Left forelimb (tissue), 1 donor: ENCODE data around the gene CDC42EP2.

Source experiments
- DNase-seq: peaks from one replicate; pipeline ENCODE4 v3.0.0-alpha.2; 2018; ENCODE audit warnings: low spot score

The CDC42EP2 gene

DNA sequence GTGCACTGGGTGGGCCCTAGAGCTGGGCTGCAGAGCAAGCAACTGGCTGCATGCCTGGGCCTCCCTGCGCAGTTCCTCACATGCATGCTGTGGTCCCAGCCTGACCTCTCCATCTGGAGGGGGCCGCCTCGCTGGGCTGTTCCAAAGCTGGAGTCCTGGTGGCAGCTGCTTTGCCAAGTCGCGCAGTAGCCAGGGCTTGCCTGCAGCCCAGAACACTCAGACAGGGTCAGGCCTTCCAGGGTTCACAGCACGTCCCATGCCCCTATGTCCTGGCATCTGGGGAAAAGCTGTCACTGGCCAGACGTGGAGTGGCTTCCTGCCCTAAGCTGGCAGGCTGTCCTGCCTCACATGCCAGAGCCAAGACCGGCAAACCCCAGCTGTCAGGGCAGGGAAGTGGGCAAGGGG lies 16.5 kb upstream of the CDC42EP2 start:
- peak; percentile 89 for DNase-seq

DNA sequence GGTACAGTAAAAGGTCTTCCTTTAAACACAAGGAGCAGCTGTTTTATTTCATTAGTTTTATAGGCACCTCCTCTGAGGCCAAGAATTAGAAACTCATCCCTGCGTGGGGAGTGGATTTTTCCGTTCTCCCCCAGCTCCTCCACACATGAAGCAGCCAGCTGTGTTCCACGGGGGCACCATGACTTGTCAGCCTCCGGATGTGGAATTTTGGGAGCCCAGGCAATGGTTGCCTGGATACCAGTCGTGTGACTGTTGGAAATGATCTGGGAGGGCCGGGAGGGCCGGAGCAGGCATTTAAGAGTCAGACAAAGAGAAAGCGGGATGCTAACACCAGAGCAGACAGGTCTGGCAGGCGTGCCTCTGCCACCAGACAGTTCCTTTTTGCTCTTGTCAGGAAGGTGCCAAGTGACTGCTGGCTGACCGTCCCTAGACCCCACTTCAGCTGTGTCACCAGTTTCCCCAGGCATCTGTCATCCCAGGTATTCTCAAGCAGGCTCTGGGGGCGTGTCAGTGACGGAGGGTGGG lies 15.9 kb upstream of the CDC42EP2 start:
- DNase-seq, result no peak

DNA sequence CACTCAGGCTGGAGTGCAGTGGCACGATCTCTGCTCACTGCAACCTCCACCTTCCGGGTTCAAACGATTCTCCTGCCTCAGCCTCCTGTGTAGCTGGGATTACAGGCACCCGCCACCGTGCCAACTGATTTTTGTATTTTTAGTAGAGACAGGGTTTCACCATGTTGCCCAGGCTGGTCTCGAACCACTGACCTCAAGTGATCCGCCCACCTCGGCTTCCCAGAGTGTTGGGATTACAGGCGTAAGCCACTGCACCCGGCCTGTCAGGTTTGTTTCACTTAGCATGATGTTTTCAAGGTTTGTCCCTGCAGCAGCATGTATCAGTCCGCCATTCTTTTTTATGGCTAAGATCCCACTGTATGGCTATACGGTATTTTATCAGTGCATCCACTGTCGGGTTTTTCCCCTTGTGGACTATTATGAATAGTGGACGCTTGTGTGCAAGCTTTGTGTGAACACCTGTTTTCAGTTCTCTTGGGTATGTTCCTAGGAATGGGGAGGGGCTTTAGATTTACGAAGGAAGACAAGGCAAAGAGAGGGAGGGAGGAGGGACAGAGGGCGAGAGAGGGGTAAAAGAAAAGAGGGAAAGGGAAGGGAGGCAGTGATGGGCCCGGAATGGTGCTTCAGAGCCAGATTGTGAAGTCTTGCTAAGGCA lies 13.9 kb upstream of the CDC42EP2 start:
- DNase-seq, result no peak

DNA sequence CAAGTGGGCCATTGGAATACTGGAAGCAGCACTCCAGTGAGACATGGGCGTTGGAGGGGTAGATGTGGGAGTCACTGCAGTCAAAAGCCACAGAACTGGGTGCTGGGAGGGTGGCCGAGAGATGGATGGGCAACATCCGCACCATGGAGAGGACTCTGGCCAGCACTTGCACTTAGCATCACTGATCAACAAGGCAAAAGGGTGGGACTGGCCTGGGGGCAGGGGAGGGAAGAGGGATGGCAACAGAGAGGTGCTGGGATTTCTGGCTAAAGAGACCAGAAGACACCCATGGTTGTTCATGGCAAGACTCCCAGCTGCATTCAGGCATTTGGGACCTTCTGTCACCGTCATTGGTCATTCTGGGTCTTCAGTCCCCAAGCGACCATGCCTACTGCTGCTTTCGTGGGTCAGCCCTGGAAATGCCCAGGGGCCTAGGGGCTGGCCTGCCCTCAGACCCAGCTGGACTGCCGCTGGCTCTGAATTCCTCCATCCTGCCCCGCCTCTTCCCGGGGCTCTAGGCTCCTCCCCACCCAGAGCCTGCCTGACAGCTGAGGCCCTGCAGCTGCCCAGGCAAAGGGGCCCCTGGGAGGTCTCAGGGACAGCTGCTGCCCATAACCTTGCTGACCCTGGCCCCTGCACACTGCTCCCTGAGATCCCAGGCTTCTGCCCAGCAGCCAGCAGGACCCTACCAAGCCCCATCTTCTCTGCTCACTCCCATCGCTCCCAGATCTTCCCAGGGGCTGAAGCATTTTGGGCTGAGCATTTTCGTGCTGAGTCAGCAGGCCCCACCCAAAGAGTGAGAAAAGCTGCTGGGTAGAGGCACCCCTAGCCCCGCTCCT lies 13.0 kb upstream of the CDC42EP2 start:
- DNase-seq, result no peak

DNA sequence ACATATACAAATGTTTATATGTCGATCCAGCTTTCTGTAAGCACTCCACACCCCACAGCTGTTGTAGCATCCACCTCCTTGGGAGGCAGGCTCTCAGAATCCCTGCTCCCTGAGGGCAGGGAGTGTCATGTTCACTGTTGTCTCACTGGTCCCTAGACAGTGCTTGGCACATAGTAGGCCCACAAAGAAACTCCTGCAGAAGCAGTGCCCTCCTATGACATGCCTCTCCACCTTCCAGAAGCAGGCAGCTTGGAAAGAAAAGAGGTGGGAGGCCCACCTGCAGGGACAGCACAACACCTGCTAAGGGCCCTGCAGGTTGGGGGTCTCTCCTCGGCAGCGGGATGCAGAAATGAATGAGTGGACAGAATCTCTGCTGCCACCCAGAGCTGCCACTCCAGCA lies 11.1 kb upstream of the CDC42EP2 start:
- no peak for DNase-seq

DNA sequence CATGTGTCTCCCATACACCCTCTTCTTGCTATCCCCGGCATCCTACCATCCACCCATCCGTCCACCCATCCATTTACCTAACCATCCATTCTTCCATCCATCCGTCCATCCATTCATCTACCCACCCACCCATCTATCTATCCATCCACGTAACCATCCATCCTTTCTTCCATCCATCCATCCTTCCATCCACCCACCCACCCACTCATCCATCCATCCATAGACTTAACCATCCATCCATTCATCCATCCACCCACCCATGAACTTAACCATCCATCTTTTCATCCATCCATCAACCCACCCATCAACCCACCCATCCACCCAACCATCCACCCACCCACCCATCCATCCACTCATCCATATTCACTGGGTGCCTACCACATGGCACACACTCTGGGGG lies 10.6 kb upstream of the CDC42EP2 start:
- no peak for DNase-seq

DNA sequence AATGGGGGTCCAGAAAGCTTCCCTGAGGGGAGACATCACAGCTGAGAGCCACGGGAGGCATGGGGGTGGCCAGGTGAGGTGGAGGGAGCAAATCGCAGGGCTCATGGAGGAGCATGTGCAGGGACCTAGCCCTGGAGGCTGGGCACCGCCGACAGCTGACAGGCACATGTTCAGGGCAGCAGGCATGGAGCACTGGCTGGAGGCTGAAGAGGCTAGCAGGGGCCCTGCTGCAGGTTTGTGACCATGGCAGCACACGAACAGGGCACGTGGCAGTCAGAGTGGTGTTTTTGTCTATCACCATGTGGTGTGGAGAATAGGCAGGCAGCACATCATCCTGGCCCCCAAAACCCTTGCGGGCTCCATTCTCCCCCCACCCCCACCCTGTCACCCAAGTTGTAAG lies 10.1 kb upstream of the CDC42EP2 start:
- DNase-seq, result no peak

DNA sequence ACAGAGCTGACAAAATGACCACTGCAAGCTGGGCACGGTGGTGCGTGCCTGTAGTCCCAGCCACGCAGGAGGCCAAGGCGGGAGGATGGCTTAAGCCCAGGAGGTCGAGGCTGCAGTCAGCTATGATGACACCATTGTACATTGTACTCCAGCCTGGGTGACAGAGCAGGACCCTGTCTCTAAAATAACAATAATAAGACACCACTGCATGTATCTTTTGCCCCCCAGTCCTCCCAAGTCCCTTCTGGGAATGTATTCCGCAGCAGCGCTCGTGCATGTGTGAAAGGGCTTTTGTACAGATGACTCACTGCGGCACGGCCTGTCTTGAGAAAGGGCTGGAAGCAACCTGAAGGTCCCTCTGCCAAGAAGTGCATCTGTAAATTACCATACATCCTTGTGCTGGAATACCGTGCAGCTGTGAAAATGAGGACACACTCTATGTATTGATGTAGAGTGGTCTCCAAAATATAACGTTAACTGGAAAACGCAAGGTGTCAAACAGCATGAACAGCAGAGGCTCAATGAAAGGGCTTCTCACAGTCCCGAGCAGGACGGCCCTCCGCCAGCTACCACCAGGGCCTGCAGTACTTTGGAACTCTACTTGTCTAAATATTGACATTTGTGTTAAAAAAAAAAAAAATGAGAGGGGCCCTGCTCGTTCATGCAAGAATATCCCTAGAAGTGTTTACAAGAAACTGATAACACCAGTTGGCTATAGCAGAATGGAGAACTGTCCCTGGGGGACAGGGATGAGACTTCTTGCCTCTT lies 9.0 kb upstream of the CDC42EP2 start:
- no peak for DNase-seq

DNA sequence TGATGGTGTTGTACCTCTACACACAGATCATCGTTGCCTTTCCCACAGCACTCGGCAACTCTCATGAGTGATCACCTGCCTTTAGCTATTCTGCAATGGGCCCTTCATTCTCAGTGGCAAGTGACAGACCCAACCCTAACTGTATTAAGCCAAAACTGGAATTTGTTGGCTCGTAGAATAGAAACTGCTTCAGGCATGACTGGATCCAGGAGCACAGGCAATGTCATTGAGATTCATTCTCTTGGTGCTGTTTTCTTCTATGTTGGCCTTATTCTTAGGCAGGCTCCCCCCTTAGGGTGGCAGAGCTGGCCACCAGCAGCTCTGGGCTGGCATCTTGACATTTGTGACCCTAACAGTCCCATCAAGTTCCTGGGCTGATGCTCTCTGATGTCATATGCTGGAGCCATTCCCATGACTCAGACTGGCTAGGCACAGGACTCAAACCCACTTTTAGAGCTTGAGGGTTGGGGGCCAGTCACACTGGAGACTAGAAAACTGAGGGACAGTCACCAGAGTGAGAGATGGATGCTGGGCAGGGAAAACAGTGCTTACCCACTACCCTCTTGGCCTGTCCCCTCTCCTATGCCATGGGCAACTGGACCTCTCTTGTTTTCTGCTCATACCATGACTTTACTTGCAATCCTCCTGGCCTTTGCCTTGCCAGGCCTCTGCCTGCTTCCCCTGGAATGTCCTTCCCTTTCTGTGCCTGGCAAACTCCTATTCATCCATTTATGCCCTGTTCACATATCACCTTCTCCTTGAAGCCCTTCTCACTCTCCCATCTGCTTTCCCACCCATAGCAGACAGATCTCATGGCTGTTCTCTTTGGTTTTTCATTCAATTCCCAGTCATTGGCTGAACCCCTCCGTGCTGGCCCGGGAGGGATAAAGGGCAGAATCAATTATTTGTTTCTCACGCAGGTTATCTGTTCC lies 7.1 kb upstream of the CDC42EP2 start:
- DNase-seq, result no peak

DNA sequence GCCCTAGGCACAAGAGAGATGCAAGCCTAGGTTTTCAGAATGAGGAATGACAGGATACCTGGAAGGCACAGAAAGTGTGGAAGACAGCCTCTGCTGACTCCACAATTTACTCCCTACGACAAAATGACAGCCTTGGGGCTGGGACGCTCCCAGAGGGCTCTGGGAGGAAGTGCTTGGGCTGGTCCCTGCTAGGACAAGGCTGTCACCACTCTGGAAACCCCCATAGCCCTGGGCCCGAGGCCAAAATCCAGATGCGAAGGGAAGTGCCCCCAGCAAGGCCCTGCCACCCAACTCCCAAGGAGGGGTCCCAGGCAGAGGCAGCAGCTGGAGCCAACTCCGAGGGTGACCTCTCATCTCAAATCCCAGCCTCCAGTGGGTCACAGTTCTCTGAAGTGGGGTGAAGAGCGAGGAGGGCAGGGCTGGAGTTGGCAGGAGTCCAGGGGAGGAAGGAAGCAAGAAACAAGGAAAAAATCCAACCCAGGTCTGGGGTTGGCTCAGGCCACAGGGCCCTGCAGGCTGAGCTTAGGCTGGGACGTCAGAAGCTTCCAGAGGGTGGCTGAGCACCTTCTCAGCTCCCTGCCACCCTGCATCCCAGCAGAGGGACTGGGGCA lies 6.3 kb upstream of the CDC42EP2 start:
- DNase-seq, result no peak

DNA sequence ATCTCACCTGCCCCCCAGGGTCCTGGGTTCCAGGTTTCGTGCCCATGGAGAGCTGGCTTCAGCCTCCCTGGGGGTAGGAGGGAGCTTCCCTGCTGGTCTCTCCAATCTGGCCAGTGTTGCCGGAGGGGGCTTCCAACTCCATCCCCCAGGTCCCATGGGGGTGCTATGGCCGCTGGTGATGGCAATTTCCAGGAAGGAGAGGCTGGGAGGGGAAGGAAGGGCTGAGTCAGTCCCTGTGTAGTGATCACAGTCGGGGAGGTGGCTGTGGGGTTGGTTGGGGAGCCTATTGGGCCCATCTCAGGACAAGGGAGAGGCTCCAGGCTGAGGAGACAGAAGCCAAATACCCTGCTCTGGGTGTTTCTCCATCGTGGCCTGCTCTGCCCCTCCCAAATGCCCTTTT lies 5.7 kb upstream of the CDC42EP2 start:
- no peak for DNase-seq

DNA sequence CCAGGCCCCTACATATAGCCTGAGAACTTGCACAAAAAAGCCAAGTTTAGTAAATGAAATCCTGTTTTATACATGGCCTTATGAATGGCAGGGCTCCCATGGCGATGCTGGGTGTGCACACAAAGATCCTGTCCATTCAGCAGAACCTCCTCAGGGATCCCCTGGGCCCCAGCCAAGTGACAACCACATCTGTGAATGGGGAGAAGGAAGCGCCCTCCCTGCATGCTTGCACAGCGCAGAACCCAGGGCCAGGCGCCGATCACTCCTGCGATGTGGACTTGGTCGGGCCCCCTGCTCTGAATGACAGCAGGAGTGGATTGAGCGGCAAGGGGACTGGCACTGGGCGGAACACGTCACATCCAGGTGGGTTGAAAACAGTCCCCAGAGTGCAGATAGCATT lies 4.5 kb upstream of the CDC42EP2 start:
- DNase-seq, result no peak

DNA sequence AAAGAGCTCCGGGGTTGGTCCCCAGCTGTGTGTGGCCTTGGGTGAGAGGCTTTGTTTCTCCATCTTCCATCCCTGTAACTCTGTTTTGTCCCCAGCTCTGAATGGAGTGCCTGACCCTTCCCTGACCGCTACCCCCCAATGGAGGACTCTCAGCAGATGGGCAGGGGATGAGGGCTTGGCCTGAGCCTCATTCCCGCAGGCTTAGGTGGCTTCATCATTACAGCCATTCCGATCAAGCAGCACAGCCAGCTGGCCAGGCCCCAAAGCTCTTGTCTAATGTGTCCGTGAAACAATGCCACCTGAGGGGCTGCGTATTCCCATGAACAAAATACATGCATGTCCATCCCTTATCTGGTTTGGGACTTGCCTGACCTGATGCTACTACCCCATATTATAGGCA lies 3.9 kb upstream of the CDC42EP2 start:
- DNase-seq, result no peak

DNA sequence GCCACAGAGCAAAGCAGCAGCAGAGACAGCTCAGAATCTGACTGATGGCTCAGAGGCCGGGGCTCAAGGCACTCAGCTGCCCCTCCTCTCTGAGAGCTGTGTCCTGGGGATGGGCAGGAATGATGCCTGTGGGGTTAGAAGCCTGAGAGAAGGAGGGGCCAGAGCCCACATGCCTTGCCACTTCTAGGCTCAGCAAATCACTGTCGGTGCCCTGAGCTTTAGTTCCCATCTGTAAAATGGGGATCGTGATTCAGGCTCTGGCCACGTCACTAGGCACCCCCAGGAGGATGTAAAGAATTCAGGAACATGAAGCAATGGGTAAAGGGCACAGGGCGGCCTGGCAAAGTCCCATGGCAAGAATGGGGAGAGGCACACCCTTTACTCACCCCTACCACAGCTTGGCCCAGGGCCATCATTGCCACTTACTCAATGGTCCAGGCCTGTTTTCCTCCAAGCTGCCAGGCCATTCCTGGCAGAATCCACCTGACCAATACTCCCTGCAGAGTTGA lies 3.4 kb upstream of the CDC42EP2 start:
- no peak for DNase-seq

DNA sequence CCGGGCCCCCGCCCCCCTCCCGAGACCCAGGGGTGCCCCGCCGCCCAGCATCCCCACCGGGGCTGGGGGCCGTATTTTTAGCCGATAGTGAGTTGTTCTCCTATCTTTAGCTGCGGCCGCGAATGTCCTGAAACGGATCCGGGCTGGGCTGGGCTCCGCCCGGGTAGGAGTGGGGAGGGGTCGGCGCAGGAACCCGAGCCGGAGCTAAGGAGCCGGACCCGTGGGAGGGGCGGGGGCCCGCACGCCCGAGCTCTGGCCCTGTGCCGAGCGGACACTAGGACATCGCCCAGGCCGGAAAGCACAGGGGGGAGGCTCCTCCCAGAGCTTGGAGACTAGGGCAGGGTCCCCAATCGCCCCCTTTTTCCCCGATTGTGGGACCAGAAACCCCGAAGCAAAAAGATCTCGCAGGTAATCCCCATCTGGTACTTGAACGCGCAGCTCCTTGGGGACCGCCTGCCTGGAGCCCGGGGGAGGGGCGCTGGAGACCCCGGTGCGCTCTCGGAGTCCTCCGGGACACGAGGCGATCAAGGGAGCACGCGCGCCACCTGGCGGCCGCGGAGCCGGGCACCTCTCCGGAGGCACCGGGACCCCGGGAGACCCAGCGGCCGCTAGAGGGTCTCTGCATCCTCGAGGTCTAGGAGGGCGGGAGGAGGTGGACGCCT lies 669 bp downstream of the CDC42EP2 start:
- peak; percentile 93 for DNase-seq

DNA sequence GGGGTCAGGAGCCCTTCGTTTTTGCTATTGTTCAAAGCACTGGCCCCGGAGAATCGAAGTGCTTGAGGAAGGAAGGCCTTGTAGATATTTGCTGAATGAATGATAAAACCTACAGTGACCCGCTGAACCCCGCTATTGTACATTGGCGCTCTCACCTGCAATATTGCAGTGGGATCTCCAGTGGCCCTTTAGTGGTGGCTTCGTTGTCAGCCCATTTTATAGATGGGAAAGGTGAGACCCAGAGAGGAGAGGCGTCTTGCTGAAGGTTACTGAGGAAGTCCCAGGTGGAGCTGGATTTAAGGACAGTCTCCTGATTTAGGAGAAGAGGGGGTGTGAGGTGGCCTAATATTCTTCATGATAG lies 1.2 kb downstream of the CDC42EP2 start:
- no peak for DNase-seq

DNA sequence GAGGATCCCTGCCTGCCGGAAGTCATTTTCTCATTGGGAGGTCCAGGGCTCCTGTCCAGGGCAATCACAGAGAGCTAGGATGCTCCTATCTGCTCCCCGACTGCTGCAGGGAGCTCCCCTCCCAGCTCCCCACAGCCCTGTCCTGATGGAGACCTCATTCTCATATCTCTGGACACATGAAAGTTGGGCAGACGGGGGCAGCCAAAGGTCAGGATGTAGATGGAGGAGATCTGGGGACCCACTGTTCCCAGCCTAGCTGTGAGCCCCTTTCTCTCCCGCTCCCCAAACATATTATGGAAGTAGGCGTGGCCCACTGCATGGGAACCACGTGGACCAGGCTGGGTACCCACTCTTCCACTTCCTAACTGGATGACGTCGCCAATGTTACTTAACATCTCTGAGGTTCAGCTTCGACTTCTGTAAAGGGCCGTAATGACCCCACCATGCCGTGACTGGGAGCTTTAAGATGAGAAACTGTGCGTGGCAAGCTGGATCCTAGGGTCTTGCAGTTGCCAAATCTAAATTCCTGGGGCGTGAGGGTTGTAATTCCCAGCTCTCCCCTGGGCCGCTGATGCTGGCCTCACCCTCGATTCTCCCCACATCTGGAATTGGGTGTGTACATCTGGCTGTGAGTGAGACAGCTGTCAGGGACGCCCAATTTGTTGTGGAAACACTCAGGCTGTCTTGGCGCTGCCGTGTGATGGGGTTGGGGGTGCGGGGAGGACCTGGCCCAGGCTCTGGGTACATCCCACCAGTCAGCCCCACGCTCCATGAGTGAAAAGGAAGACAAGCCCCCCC lies 1.8 kb downstream of the CDC42EP2 start:
- peak; percentile 90 for DNase-seq

DNA sequence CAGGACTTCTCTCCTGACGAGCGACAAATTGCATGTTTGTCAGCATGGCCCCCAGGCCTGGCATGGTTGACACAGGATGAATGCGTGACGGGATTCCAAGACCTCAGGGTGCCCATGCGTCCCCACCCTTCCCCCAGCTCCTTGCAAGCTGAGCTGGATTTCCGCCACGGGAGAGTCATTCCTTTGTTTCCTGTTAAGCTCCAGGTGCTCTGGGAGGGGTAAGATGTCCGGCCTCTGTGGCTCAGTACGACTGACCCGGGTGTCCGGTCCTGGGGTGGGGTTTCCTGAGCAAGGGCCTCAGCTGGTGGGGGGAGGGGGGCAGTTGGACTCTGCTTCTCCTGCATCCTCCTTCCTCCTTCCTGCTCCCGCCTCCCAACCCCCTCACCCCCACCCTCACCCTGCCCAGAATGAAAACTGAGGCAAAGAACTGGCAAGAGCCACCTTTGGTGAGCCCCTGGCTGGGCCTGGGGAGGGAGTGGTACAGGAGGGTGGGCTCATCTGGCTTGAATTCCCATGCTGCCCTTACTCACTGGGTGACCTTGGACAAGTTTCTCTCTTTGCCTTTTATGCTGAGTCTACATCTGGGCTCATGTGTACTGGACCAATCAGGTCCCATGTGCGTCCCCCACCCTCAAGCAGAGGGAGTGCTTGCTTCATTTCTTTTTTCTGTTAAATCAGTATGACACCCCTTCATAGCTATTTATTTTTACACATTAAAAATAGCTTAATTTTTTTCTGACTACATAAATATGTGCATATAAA lies 2.5 kb downstream of the CDC42EP2 start:
- peak; percentile 89 for DNase-seq
